Esophagus squamous epithelium (tissue), 4 donors: Measurements from ENCODE around the gene CELF1.

Source experiments
- CTCF ChIP-seq, 6 experiments: fragments of 450-650 bp in 4 of 6; fragments of 200-600 bp in 2 of 6; sonication (generic) in 2 of 6; IDR thresholded peaks; one replicate each; pipeline ENCODE4 v1.5.1; 2016 to 2019; ENCODE audit warnings: antibody characterized with exemption in 6 of 6, mild to moderate bottlenecking in 4 of 6, moderate library complexity in 4 of 6
- POLR2A ChIP-seq, 4 donors: fragments of 450-650 bp; IDR thresholded peaks; one replicate each; pipeline ENCODE4 v1.6.1; 2017; ENCODE audit warnings: antibody characterized with exemption in 4 of 4, mild to moderate bottlenecking in 4 of 4, moderate library complexity in 3 of 4

GRCh38 chr11:47466701-47467250 is 86.2 kb downstream of the CELF1 start:
- TF ChIP-seq CTCF (IDR thresholded peaks at IDR 0.05) (no peak), POLR2A (IDR thresholded peaks at IDR 0.05) (no peak)
